T-helper 22 cell (primary cell): ENCODE results near the gene TBX3.

Experiments used
- DNase-seq: peaks from one replicate; pipeline ENCODE4 v3.0.0-alpha.2; 2020; ENCODE audit warnings: low read depth

The TBX3 gene

DNA sequence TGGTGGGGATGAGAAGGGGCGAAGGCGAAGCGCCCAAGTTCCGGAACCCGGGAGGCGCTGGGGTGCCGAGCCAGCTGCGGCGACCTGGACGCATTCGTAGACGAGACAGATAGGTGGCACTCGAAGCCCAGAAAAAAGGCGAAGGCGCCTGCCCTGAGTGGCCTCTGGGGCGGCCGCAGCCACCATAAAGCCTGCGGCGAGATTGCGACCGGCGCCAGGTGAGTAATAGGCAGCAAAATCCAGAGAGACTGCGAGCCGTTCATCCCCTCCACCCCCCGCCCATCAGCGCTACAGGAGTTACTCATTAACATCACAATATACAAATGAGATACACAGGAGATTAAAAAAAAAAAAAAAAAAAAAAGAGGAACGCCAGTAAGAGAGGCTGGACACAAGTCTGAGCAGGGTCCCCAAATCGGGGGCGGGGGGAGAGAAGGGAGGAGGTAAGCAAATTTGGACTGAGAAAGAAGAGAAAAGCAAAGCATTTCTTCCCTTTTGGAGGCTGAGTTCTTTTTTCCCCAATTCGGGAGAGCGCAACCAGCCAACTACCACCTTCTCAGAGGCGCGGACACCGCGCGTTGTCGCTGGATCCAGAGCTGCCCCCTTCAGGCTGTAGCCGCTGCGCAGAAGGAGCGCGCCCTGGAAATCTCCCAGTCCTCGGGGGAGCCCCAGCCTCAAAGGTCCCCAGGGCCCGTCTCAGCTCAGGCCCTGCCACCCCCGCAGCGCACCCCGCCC lies 15.7 kb downstream of the TBX3 start:
- no peak for DNase-seq

DNA sequence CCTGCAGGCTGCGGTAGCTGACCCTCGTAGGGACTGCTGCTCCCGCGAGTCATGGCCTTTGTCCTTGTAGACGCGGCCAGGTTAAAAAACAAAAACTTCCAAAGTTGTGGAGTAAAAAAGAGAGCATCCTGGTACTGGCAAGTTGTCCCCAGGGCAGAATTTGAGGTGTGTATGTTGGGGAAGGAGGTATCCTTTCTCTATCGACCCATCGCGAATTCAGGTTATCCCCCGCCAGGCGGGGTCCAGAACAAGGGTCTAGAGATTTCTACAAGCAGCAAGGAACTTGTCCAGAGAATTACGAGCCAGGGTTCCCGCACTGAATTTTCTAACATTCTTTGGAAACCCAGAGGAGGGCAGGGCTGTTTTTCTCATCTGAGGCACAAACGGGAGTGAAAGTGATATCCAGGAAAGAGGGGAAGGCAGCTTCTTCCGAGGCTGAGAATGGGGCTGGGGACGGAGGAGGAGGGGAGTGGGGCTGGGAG lies 16.3 kb downstream of the TBX3 start:
- no peak for DNase-seq

DNA sequence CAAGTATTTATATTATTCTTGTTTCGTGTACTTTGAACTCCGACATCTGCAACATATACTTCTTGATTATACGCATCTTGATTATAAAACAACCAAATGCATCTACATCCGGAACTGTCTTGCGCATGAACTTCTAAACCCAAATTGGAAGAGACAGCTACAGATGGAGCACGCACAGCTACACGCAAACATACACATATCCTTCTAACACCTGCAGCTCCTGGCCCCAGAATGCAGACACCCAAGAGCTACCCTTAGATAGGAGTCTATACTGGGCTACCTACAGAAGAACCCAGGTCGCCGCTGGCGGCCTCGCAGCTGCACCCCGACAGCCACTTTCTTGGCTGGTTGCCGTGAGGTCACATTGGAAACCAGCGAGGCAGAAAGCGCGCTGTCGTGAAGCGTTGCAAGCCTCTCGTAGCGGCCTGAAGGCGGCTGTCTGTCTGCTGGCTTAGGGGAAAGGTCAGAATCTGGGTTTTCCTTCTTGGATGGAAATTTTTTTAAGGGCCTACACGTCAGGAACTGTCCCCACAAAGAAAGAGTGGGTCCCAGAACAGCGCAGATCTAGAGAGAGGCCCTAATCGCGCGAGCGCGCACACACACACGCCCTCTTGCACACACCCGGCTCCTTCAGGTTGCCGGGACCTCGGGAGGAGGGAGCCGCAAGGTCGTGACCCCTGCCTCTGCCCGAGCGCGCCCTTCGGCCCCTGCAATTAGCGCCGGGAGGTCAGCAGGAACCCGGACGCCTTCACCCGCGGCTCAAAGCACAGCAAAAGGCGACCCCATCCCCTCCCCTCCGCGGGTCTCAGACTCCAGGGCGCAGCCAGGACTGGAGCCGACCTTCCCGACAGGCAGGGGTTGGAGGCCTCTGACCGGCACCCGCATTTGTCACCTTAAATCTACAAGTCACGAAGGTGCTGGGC lies 17.0 kb downstream of the TBX3 start:
- no peak for DNase-seq

DNA sequence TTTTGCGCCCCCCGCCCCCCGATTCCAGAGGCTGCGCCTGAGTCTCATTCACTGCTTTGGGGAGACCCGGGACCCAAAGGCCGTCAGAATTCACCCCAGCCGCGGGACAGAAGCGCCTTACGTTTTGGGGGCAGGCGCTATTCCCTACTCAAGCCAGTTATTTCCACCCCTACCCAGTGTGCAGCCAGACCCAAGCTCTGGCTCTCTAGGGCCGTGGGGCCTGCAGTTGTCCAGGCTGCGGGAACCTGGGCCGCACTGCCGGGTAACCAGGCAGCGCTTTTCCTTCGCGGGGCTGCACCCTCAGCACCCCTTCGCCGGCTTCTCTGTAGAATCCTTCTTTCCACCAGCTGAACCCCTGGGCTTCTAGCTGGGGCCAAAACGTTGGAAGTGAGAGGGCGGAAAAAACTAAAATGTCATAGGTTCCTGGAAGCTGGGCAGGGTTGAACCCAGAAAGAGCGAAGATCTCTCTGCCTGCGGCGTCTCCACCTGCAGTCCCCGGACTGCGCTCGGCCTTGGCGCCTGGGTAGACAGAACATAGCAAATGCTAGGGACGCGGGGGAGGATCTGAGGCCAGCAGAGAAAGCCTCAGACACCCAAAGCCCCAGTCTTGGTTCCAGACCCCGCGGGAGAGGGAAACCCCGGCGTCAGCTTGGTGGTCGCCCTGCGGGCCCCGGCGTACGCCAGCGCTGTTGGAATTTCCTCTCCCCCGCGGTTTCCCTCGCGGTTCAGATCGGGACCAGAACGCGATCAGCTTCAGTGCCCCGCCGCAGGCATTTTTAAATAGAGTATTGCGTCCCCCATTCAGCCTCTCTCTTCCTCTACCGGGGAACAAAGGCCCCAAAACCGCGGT lies 18.3 kb downstream of the TBX3 start:
- DNase-seq = no peak

DNA sequence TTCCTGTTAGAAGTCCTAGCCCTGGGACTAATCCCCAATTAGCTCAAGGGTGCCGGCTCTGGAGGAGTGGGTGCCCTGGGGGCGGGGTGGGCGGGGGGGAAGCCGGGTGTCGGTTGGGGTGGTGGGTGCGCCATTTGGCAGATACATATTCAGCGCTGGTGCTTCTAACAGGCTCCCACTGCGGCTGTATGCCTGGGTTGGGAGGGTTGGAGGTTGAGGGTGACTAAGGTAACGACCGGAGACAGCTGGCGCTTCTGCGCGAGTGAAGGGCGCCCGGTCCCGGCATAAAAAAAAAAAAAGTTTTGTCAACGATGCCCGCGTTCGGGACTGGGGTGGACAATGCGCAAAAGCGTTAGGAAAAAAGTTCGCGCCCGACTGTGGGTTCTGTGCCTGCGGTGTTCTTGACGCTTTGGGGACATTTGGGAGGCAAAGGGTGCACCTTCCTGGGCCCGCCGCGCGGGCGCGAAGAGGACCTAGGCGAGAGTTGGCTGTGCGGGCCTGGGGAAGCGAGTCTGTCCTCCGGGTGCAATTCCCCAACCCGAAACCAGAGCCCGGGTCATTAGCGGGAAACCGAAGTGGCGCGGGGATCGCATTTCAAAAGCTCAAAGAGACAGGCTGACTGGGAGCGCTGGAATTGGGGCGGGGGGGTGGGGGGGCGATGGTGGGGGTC lies 19.2 kb downstream of the TBX3 start:
- DNase-seq = no peak

DNA sequence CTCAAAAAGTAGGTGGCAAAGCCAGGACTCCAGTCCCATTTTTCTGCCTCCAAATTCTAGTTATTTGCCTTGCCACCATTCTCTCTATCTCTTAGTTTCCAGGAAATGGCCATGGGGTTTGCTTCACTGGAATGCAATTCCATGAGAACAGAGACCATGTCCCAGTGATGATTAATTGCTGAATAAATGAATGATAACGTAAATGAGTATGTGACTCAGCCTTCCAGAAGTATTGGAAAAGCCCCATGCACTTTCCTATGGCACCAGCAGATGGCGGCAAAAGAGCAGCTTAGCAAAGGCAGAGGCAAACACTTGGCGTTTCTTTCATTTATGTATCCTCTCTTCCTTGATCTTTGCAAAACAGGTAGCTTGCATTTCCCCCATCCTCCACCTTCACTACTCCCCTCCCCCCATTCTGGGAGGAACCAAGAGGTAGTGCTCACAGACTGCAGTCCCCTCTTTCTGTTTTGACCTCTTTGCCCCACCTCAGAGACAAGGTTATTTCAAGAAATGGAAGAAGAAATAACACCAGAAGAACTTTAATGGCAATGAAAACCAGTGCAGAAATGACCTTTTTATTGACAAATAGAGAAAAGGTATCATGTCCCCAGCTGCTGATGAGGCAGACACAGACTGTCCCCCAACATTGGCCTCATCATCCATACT lies 21.3 kb downstream of the TBX3 start:
- DNase-seq = no peak

DNA sequence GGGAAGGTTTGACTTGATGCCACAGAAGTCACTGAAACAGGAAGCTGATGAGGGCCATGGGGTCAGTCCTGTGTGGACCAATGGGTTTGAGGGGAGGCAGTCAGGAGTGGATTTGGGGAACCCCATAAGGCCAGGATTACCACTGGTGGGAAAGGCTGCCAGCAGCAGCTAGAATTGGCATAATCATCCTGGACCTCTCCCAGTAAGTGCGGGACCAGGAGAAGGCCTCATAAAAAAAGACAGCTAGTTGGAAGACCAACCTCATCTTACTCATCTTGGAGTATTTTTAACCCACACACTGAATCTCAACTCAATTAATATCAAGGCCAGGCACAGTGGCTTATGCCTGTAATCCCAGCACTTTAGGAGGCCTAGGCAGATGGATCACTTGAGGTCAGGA lies 22.7 kb downstream of the TBX3 start:
- no peak for DNase-seq

DNA sequence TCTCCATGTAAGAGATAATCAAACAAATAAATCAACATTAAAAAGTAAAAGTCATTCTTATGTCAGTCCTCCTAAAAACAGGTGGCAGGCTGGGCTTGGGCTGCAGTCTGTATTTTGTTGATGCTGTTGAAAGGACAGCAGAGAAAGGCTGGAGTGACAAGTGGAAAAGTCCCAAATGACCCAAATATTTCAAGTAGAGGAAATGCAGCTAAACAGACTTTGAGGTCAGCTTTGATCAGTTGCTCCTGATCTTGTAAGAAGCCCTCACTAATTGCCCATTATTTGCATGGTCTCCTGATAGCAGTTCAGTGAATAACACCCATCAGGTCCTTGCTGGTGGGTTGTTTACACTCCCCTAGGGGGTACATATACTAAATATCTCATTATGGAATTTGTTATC lies 24.9 kb downstream of the TBX3 start:
- DNase-seq = no peak

DNA sequence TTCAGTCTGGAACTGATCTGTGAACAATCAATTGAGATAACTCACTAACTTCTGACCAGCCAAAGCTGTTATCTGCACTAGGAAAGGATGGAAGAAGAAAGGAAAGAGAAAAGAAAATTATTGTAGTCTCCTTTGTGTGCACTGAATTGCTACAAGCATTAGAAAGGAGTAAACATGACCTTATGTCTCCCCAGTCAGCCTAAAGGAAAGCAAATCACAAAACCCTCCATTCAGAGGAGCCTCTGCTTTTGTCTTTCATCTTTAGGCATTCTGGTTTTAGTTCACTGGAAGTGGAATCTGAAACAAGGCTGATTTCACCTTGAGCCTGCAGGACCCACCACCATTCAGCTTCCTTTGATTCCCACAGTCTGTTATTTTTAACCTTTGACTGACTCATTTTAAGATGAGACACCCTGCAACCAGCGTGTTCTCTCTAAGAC lies 26.0 kb downstream of the TBX3 start:
- DNase-seq = no peak

DNA sequence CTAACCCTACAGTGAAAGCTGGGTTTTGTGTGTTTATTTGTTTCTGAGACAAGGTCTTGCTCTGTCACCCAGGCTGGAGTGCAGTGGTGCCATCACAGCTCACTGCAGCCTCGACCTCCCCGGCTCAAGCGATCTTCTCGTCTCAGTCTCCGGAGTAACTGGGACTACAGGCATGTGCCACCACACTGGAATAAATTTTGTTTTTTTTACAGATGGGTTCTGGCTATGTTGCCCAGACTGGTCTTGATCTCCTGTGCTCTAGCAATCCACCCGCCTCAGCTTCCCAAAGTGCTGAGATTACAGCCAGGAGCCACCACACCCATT lies 26.4 kb downstream of the TBX3 start:
- DNase-seq = no peak

DNA sequence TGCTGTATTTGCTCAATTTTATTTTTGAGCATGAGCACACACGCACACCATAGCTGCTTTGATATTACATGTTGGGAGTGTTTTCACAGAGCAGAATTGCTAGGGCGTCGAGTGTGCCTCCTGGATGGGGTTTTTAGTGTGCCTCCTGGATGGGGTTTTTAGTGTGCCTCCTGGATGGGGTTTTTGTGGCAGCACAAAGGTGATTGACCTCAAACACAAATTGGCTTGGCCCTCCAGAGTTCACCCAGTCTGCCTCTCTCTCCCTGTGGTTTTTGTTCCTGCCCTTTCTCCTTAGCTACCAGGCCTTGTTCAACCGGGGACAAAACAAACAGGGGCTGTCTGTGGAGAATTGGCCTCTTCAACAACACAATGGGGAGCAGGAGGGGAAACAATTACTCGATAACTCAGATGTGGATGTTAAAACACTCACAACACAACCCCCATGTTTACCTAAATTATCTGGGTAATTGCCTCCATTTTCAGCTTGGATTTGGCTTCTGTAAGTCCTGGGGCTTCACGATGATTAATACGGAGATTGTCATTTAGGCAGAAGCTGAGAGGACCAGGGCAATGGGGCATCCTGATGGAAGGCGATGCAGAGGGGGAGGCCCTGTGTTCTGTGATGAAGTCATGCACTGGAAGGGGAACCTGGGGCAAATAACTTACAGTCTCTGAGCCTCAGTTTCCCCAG lies 26.9 kb downstream of the TBX3 start:
- DNase-seq = no peak

DNA sequence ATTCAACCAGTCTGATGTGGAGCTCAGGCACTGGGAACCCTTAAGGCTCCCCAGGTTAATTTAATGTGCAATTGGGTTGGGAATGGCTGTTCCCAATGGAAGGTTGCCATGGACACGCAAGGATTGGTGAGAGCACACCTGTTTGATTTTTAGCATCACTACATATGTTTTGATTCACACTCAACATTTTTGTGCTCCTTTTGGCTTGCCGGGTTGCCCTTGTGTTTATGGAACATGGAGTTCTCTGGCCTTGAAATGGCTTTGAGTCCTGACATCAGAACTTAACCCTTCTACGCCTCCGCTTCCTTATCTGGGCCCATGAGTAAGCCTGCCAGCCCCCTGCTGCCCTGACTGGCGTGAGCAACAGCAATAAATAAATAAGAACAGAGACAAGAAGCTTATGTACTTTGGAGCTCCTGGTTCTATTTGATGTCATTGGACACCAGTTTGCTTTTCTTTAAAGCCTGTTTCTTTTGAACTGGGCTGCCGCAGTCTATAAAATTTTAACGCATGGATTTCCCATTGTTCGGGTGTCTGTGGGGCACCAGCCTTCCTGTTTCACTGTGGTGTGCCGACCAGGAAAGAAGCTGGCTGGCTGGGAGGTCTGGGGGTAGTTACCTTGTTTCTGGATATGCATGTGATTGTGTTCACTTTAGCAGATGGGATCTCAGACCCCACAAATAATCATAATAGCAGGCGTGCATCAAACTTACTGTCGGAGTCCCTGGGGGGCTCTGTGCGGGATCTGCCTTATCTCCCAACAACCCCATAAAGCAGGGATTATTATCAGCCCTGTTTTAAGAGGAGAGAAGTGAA lies 27.8 kb downstream of the TBX3 start:
- no peak for DNase-seq

DNA sequence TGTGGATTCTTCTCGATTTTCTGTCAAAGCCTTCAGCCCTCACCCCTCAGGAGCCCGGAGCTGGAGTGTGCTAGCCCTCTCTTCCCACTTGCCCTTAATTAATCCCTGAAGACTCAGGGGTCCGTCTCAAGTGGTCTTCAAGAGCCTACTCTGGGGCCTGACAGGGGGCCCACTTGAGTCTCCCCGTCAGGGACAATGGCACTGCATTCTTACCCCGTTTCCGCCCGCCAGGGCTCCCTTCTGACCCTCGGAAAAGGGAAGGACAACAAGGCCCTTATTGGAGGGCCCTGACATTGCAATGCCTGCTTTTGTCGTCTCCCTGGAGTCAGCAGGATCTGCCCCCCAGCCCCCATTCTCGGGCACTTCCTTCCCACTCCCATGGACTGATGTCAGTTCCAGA lies 34.4 kb downstream of the TBX3 start:
- no peak for DNase-seq

DNA sequence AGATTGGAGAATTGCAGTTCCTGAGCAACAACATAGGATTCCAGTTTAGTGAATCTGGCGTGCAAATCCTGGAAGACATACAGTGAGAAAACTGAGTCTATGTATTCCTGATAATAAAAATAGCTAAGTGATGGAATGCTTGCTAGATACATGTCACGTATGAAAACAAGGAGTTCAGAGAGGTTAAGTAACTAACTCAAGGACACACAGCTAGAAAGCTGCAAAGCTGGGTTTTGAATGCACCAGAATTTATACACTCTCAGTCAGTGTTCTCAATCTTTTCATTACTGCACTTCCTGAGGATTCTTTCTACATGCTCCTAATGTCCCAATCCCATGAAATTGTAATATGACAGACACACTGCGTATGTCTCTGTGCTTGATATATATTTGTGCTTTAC lies 35.3 kb downstream of the TBX3 start:
- no peak for DNase-seq

DNA sequence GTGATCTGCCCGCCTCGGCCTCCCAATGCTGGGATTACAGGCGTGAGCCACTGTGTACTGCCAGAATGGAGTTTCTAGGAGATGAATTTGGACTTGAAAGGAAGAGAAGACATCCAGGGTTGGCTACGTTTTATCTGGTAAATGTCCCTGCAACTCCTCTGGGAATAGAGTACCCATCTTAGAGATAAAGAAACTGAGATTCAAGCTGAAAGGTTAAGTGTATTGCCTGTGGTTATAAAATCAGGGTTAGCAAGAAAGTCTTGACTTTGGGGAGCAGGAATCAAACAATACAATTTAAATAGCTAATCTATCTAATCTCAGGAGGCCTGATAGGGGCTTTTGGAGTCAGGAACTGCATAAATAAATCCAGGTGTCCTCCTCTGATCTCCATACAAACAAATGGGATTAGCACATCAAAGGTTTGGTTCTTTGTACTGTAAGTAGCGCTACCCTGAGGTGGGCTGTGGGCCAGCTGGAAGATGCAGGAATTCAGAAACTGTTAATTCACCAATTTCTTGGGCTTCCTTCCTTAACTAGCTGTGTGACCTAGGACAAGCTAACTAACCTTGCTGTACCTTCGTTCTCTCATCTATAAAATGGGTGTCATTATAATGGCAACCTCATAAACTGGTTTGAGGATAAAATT lies 45.1 kb downstream of the TBX3 start:
- DNase-seq = no peak

DNA sequence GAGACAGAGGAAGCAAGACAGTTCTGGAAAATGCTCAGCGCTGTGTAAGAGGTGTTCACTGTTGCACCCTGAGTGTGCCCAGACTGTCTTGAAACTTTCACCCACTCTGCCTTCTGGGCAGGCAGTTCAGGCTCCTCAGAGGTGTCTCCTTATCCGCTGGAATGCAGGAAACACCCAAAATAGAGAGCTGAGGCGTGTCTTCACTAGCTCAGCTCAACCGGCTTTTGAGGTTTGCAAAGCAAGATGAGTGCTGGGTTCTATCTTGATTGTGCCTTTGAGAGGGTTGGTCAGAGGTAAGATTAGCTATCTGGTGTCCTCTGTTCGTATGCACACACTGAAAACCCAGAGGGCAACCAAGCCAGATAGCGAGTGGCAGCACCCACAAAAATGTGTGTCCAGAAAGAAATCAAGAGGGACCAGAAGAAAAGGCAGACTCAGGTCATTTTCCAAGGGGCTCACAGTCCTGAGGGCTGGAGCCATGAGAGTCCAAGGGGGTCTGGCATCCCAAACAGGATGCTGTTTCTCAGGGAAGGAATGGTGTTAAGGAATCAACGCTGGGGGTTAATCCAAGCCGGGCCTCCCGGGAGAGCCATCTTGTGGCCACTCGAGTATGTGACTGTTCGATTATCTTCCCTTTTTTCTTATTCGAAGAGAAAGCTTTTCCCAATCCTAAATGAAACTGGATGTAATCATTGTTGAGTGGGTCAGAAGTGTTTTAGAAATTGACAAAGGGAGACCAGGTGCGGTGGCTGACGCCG lies 47.1 kb downstream of the TBX3 start:
- no peak for DNase-seq

DNA sequence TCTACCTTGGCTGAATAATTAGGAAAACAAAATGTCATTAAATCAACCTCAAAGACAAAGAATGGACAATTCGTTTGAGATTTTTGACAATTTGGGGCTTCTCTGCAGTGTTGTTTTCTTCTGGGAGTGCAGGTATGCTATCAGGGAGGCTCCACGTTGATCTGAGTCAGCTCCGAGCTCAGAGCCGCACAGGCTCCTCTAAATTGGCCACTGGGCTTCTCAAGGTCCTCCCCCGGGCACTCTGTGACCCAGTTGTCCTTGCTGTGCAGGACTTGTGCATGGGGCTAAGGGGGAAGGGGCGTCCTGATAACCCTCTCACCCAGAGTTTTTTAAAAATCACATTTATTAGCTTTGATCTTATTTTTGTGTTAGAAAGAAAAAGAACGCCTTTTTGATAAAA lies 52.7 kb downstream of the TBX3 start:
- DNase-seq = no peak

DNA sequence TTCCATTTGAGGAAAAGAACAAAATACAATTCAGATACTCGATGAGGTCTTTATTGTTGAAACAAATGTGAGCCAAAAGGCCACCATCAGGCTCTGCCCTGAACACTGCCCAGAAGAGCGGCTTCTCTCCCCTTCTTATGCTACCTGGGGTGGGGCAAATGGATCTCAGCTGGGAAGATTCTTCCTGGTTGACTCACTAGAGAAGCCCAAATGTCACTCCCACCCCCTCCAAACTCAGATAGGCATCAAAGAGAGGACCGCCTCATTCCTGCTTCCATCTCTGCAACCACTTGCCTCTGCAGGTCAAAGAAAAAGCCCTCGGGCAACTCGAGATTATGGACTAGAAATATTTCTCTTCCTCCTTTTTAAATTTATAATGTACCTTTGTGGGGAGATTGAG lies 55.8 kb downstream of the TBX3 start:
- DNase-seq = no peak

DNA sequence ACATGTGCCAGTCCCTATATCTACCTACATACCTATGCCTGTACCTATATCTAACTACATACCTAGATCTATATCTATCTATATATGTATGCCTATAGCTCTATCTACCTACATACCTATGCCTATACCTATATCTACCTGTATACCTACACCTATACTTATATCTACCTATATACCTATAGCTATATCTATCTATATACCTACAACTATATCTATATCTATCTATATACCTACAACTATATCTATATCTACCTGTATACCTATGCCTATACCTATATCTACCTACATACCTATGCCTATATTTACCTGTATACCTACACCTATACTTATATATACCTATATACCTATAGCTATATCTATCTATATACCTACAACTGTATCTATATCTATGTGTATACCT lies 56.6 kb downstream of the TBX3 start:
- DNase-seq = no peak
